HCT116 (cell line): ENCODE measurements around the gene SMPDL3B. TPM values are rescaled to one million over a fixed set of nuclear protein-coding genes. Genes with fewer than 3 reads are reported as not detected.

Experiments used
- ATAC-seq: fragments of 200-7000 bp; cut with Tn5 transposase; 2 replicates; pipeline ENCODE4 v1.9.1; 2020; ENCODE audit warnings: mild to moderate bottlenecking, moderate library complexity
- BruUV-seq: library from RNA; stranded (reverse); fragments of 400-500 nt; replicated peaks from 2 replicates; lab custom pipeline; 2021; lab: Mats Ljungman, UMichigan
- CTCF ChIA-PET: fragments of 300-600 bp; sonication (Branson Sonifier 250); formaldehyde crosslinking; loops from one replicate; lab custom pipeline; 2021; ENCODE audit warnings: antibody characterized with exemption; lab: Charles Lee
- POLR2A ChIA-PET: fragments of 300-600, 350-600 bp; sonication (Branson Sonifier 250); formaldehyde crosslinking; loops from one replicate; lab custom pipeline; 2021; ENCODE audit warnings: antibody characterized with exemption; lab: Charles Lee
- RAD21 ChIA-PET, 2 experiments: fragments of 300-600 bp; sonication (Branson Sonifier 250); formaldehyde crosslinking; loops; one replicate each; lab custom pipeline; 2023; ENCODE audit warnings: low total read pairs in 2 of 2; ENCODE audit not compliant: uncharacterized antibody in 2 of 2, unreplicated experiment in 2 of 2, low non-redundant PET in 1 of 2; lab: Charles Lee
- DNase-seq: peaks from one replicate; pipeline ENCODE4 v3.0.0-alpha.2; 2010; ENCODE audit warnings: low read depth, low spot score
- H2AFZ ChIP-seq: fragments of 200-600 bp; shearing (Covaris generic), sonication (generic); 2 replicates; pipeline ENCODE4 v1.6.1; 2017; ENCODE audit warnings: low read depth, mixed run types, mixed read lengths, antibody characterized with exemption, low read length; ENCODE audit not compliant: poor library complexity, severe bottlenecking
- H3K27ac ChIP-seq: 2 replicates; pipeline ENCODE4 v1.5.1; 2012; ENCODE audit warnings: low read depth, low read length
- H3K27me3 ChIP-seq: fragments of 200-600 bp; sonication (generic); 2 replicates; pipeline ENCODE4 v1.6.1; 2016; ENCODE audit warnings: mixed run types, low read length, mixed read lengths; ENCODE audit not compliant: insufficient read depth
- H3K36me3 ChIP-seq, 2 experiments: fragments of 200-500 bp in 1 of 2; fragments of 200-600 bp in 1 of 2; sonication (Bioruptor generic) in 1 of 2; sonication (generic) in 1 of 2; 2 replicates each; pipeline versions ENCODE4 v1.5.1 to v1.6.1; 2014 to 2016; ENCODE audit warnings: low read length in 2 of 2, inconsistent platforms in 1 of 2, mixed read lengths in 1 of 2, mixed run types in 1 of 2; ENCODE audit not compliant: insufficient read depth in 2 of 2, control insufficient read depth in 1 of 2
- H3K4me1 ChIP-seq, 2 experiments: fragments of 200-600 bp in 1 of 2; sonication (generic) in 1 of 2; 2 replicates each; pipeline versions ENCODE4 v1.5.1 to v1.6.1; 2012 to 2017; ENCODE audit warnings: low read length in 2 of 2, inconsistent platforms in 1 of 2, mild to moderate bottlenecking in 1 of 2, mixed read lengths in 1 of 2, mixed run types in 1 of 2, moderate library complexity in 1 of 2; ENCODE audit not compliant: insufficient read depth in 2 of 2, control insufficient read depth in 1 of 2
- H3K4me2 ChIP-seq: fragments of 200-600 bp; sonication (generic); 2 replicates; pipeline ENCODE4 v1.6.1; 2017; ENCODE audit warnings: mixed run types, low read length, mixed read lengths
- H3K4me3 ChIP-seq, 2 experiments: fragments of 200-600 bp in 1 of 2; sonication (generic) in 1 of 2; replicated peaks in 1 of 2; 2 replicates each; pipeline ENCODE4 v1.5.1; 2011 to 2016; ENCODE audit warnings: low read length in 2 of 2, control low read depth in 1 of 2, low read depth in 1 of 2, mild to moderate bottlenecking in 1 of 2, mixed read lengths in 1 of 2, mixed run types in 1 of 2
- H3K79me2 ChIP-seq: fragments of 200-600 bp; sonication (generic); 2 replicates; pipeline ENCODE4 v1.6.1; 2017; ENCODE audit warnings: mild to moderate bottlenecking, mixed run types, low read length, moderate library complexity, mixed read lengths; ENCODE audit not compliant: insufficient read depth
- H3K9ac ChIP-seq: fragments of 200-600 bp; sonication (generic); 2 replicates; pipeline ENCODE4 v1.6.1; 2016; ENCODE audit warnings: low read length, mixed read lengths
- H3K9me2 ChIP-seq: fragments of 200-600 bp; sonication (generic), shearing (Covaris generic); 2 replicates; pipeline ENCODE4 v1.6.1; 2017; ENCODE audit warnings: mixed run types, mild to moderate bottlenecking, moderate library complexity; ENCODE audit not compliant: insufficient read depth
- H3K9me3 ChIP-seq, 2 experiments: fragments of 200-500 bp in 1 of 2; fragments of 200-600 bp in 1 of 2; sonication (Bioruptor generic) in 1 of 2; sonication (generic) in 1 of 2; 2 replicates each; pipeline ENCODE4 v1.6.1; 2014 to 2017; ENCODE audit warnings: low read length in 2 of 2, mixed read lengths in 2 of 2, inconsistent platforms in 1 of 2, low read depth in 1 of 2, mild to moderate bottlenecking in 1 of 2, mixed run types in 1 of 2, moderate library complexity in 1 of 2; ENCODE audit not compliant: control insufficient read depth in 1 of 2, insufficient read depth in 1 of 2
- H4K20me1 ChIP-seq: fragments of 200-600 bp; sonication (generic), shearing (Covaris generic); 2 replicates; pipeline ENCODE4 v1.6.1; 2017; ENCODE audit warnings: mixed run types, mild to moderate bottlenecking, moderate library complexity; ENCODE audit not compliant: insufficient read depth
- CBX3 ChIP-seq: IDR thresholded peaks from 2 replicates; pipeline ENCODE4 v1.6.1; 2012; ENCODE audit warnings: low read depth
- CEBPB ChIP-seq: IDR thresholded peaks from 2 replicates; pipeline ENCODE4 v1.6.1; 2012; ENCODE audit warnings: low read depth
- EGR1 ChIP-seq: IDR thresholded peaks from 2 replicates; pipeline ENCODE4 v1.6.1; 2012; ENCODE audit warnings: low read depth
- ELF1 ChIP-seq: IDR thresholded peaks from 2 replicates; pipeline ENCODE4 v1.6.1; 2012; ENCODE audit warnings: low read depth, borderline replicate concordance
- EZH2 ChIP-seq: fragments of 200-600 bp; sonication (generic); IDR thresholded peaks from 2 replicates; pipeline ENCODE4 v1.6.1; 2017; ENCODE audit warnings: antibody characterized with exemption, mixed run types
- EZH2phosphoT487 ChIP-seq: fragments of 200-600 bp; IDR thresholded peaks from 2 replicates; pipeline ENCODE4 v1.6.1; 2018; ENCODE audit warnings: antibody characterized with exemption, borderline replicate concordance
- FOSL1 ChIP-seq: IDR thresholded peaks from 2 replicates; pipeline ENCODE4 v1.6.1; 2012; ENCODE audit warnings: low read depth
- JUND ChIP-seq: IDR thresholded peaks from 2 replicates; pipeline ENCODE4 v1.6.1; 2012
- POLR2A ChIP-seq: IDR thresholded peaks from 2 replicates; pipeline ENCODE4 v1.7.0; 2011; ENCODE audit warnings: borderline replicate concordance; ENCODE audit not compliant: insufficient read depth, insufficient read length; ENCODE audit errors: extremely low read depth
- POLR2AphosphoS5 ChIP-seq: IDR thresholded peaks from 2 replicates; pipeline ENCODE4 v1.6.1; 2011; ENCODE audit warnings: mild to moderate bottlenecking, low read depth, low read length, moderate library complexity
- RAD21 ChIP-seq: IDR thresholded peaks from 2 replicates; pipeline ENCODE4 v1.6.1; 2012; ENCODE audit warnings: low read depth, mild to moderate bottlenecking
- REST ChIP-seq: IDR thresholded peaks from 2 replicates; pipeline ENCODE4 v1.6.1; 2012; ENCODE audit warnings: low read depth
- SIN3A ChIP-seq: IDR thresholded peaks from 2 replicates; pipeline ENCODE4 v1.6.1; 2012; ENCODE audit warnings: low read depth
- TCF7L2 ChIP-seq: IDR thresholded peaks from 2 replicates; pipeline ENCODE4 v1.7.0; 2011; ENCODE audit warnings: borderline replicate concordance, inconsistent platforms; ENCODE audit not compliant: insufficient read depth, insufficient read length; ENCODE audit errors: extremely low read depth
- YY1 ChIP-seq: IDR thresholded peaks from 2 replicates; pipeline ENCODE4 v1.6.1; 2011; ENCODE audit warnings: low read length, low read depth, moderate library complexity, mild to moderate bottlenecking; ENCODE audit not compliant: insufficient replicate concordance; ENCODE audit errors: extremely low read depth
- ZNF274 ChIP-seq: fragments of 200-500 bp; sonication (Bioruptor generic); IDR thresholded peaks from 2 replicates; pipeline ENCODE4 v1.6.1; 2014; ENCODE audit warnings: mild to moderate bottlenecking, low read depth, low read length, inconsistent platforms
- intact Hi-C: fragments of 100-400 bp; cut with micrococcal nuclease; formaldehyde crosslinking; loops from 2 replicates; pipeline ENCODE4 v1.10.0; 2022
- total RNA-seq: library from RNA; stranded (reverse); gene quantifications from one replicate; pipeline ENCODE4 v1.2.1, GENCODE V29; 2021; ENCODE audit not compliant: unreplicated experiment
- TF ChIP-seq, protein P1 (sequence below), 3 experiments: fragments of 200-600 bp in 1 of 3; sonication (generic) in 1 of 3; IDR thresholded peaks in 2 of 3; conservative IDR thresholded peaks in 1 of 3; 2 replicates each; pipeline ENCODE4 v1.5.1; 2012 to 2017; ENCODE audit warnings: low read depth in 2 of 3, low read length in 2 of 3, antibody characterized with exemption in 1 of 3, borderline replicate concordance in 1 of 3, control low read depth in 1 of 3, mild to moderate bottlenecking in 1 of 3, mixed read lengths in 1 of 3, mixed run types in 1 of 3, moderate library complexity in 1 of 3; ENCODE audit not compliant: insufficient read depth in 1 of 3

SMPDL3B gene
- total RNA-seq, 1 experiment from 2014 or later = 16.4 TPM

DNA sequence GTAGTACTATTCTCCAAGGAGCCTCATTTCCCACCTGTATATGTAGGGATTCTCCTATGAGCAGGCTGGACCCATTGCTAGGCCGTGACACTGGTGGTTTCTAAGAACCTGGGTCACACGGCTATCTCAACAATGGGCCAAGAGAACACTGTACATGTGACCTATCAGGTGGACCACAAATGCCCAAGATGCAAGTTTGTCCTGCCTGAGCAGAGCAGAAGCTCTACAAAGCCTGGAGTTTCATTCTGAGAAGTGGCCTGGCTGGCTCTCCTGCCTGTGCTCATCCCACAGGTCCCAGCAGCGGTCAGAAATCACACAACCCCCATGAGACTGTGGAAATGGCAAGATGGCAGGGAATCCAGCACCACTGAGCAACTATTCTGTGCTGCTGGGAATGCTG, 45.3 kb upstream of the SMPDL3B start (continued):
- TF ChIP-seq REST (no peak), FOSL1 (no peak), EZH2phosphoT487 (no peak), ELF1 (no peak), CBX3 (no peak), JUND (no peak), TCF7L2 (no peak)

- H2AFZ ChIP-seq = no peak overlapping the region
- H3K27me3 ChIP-seq = no peaks in the 10 kb centered on the region
- H3K9ac ChIP-seq = no peak overlapping the region
- H3K36me3 ChIP-seq = peaks cover 36 to 41% of the 10 kb centered on the region in 2 experiments; a peak in 3 of 4 replicates
- H3K4me3 ChIP-seq = no peak overlapping the region
- H4K20me1 ChIP-seq = no peaks in the 10 kb centered on the region
- TF ChIP-seq TCF7L2 (no peak), RAD21 (no peak), ZNF274 (no peak), CEBPB (no peak), YY1 (no peak), POLR2AphosphoS5 (no peak), SIN3A (no peak), POLR2A (no peak), EGR1 (no peak), EZH2 (no peak)
- TF ChIP-seq, protein P1, sequence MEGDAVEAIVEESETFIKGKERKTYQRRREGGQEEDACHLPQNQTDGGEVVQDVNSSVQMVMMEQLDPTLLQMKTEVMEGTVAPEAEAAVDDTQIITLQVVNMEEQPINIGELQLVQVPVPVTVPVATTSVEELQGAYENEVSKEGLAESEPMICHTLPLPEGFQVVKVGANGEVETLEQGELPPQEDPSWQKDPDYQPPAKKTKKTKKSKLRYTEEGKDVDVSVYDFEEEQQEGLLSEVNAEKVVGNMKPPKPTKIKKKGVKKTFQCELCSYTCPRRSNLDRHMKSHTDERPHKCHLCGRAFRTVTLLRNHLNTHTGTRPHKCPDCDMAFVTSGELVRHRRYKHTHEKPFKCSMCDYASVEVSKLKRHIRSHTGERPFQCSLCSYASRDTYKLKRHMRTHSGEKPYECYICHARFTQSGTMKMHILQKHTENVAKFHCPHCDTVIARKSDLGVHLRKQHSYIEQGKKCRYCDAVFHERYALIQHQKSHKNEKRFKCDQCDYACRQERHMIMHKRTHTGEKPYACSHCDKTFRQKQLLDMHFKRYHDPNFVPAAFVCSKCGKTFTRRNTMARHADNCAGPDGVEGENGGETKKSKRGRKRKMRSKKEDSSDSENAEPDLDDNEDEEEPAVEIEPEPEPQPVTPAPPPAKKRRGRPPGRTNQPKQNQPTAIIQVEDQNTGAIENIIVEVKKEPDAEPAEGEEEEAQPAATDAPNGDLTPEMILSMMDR (IDR thresholded peaks at IDR 0.05 in 2 of 3, conservative IDR thresholded peaks at IDR 0.05 in 1 of 3; ENCODE audit: borderline replicate concordance in 1 of 3, insufficient read depth in 1 of 3, low read depth in 2 of 3, low read length in 2 of 3) = no peak
- intact Hi-C loops = no loop called here
- H3K27ac ChIP-seq = no peak overlapping the region
- H3K4me1 ChIP-seq = no peaks in the 10 kb centered on the region
- no peak for ATAC-seq
- POLR2A ChIA-PET = no interaction called here
- no TSS peak for BruUV-seq
- no peaks in the 10 kb centered on the region for H3K79me2 ChIP-seq
- RAD21 ChIA-PET = no interaction called here
- H3K4me2 ChIP-seq = no peak overlapping the region
- no peaks in the 10 kb centered on the region for H3K9me3 ChIP-seq
- no peaks in the 10 kb centered on the region for H3K9me2 ChIP-seq
- CTCF ChIA-PET = no interaction called here
- DNase-seq = no peak
Observed at GRCh38 chr1:27891196-27891889, 43.5 kb upstream of the SMPDL3B start.
